Regular cardiac myocyte (primary cell): ENCODE results near the gene LCTL. TPM values are rescaled to one million over a fixed set of nuclear protein-coding genes. Genes with fewer than 3 reads are reported as not detected.

Source experiments
- total RNA-seq: library from RNA; depleted of rRNA; stranded (reverse); fragments of >200 nt; gene quantifications from 2 replicates; pipeline ENCODE4 v1.2.3, GENCODE V29; 2014

LCTL gene, protein sequence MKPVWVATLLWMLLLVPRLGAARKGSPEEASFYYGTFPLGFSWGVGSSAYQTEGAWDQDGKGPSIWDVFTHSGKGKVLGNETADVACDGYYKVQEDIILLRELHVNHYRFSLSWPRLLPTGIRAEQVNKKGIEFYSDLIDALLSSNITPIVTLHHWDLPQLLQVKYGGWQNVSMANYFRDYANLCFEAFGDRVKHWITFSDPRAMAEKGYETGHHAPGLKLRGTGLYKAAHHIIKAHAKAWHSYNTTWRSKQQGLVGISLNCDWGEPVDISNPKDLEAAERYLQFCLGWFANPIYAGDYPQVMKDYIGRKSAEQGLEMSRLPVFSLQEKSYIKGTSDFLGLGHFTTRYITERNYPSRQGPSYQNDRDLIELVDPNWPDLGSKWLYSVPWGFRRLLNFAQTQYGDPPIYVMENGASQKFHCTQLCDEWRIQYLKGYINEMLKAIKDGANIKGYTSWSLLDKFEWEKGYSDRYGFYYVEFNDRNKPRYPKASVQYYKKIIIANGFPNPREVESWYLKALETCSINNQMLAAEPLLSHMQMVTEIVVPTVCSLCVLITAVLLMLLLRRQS
- total RNA-seq: 4.8 and 10.9 TPM in 2 replicates

DNA sequence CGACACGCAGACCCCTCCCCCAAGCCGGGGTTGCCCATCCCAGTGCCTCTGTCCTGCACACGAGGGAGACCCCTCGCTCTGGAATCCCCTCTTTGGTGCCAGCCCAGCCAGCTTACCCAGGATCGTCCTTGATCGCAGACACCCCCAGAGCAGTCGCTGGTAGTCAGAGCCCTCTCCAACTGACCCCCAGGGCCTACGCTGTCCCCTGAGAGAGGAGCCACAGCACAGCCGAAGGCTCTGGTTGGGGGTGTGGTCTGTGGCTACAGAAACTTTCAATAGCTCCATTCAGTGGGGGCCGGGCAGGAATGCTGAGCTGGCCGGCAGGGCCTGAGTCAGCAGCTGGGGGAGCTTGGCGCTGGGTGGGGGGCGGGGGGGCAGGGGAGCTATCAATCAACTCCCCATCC lies at the start of gene LCTL:
Gene LCTL (minus strand): TSS at position 258 of the 404 bp plus-strand sequence. CDS start 633 bp downstream, outside the sequence.

DNA sequence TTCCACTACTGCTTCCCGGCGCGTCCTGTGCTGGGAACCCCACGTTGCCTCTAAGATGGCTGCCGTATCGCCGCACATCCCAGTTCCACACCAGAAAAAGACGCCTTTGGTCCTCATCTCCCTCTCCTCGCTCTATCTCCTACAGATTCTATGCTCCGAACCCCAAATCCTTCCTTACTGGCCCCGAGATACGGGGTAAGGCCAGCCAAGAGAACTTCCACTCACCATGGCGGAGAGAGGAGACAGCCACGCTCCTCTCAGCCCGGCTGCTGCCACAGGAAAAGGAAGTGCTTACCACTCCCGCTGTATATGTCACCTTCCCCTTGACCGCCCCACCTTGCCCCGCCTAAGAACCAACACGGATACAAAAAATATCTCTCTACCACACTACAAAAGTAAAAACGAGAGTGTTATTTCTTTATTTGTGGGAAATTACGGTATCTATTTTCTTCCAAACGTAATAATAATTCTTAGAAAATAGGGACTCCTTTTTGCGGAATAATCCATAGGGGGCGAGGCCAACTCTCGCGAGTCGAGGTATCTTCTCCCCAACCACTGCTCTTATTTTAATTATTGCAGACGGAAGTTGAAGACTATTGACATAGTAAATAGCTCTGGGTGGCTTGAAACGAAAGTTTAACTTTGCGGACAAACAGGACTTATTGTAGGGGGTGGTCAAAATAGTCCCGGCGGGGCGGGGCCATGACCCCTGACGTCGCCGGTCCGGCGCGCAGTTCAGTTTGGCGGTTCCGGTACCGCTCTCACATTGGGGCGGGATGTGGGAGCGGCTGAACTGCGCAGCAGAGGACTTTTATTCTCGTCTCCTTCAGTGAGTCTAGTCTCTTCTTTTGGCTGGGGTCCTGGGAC lies 61.0 kb downstream of the LCTL start, which contains the start of the genes RPL4 and ZWILCH:
Gene RPL4 (minus strand): TSS at position 293 of the 867 bp plus-strand sequence. CDS start 65 bp downstream, at position 228.
Gene ZWILCH (plus strand): TSS at position 764 of the 867 bp plus-strand sequence. CDS start 13 bp downstream, at position 777.

Other genes starting within 250 kb of the LCTL start
- 13.0 and 20.7 TPM in 2 replicates for gene TIPIN, start 209.3 kb downstream of the LCTL start, total RNA-seq
- gene MAP2K1, start 179.1 kb downstream of the LCTL start, total RNA-seq: 61.4 and 88.2 TPM in 2 replicates
- gene SNAPC5, start 68.2 kb downstream of the LCTL start, total RNA-seq: 25.5 and 28.5 TPM in 2 replicates
- gene RPL4, start 61.1 kb downstream of the LCTL start, total RNA-seq: 3,009 and 3,253 TPM in 2 replicates
- 14.4 and 57.3 TPM in 2 replicates for gene ZWILCH, start 60.7 kb downstream of the LCTL start, total RNA-seq
- gene SMAD6, start 136.2 kb upstream of the LCTL start, total RNA-seq: 20.1 and 24.0 TPM in 2 replicates